HG03095 (cell line): ENCODE data around the gene OTOGL.
"Not testable (repeated sequence)": the region's sequence is repeated elsewhere in the genome, so short reads cannot be mapped to it uniquely, and the experiment has no call there.

Experiments used
- ATAC-seq: cut with Tn5 transposase; IDR thresholded peaks from one replicate; pipeline ENCODE4 v1.9.1; 2021; ENCODE audit warnings: moderate library complexity; ENCODE audit not compliant: unreplicated experiment

The OTOGL gene

GRCh38 chr12:80184926-80185325 is 85.6 kb downstream of the OTOGL start:
- ATAC-seq = no peak

GRCh38 chr12:80186727-80187217 is 87.4 kb downstream of the OTOGL start:
- no peak for ATAC-seq

GRCh38 chr12:80187660-80188090 is 88.3 kb downstream of the OTOGL start:
- no peak for ATAC-seq

- ATAC-seq = no peak
Observed at GRCh38 chr12:80188576-80188975, 89.2 kb downstream of the OTOGL start.

GRCh38 chr12:80189241-80189640 is 89.9 kb downstream of the OTOGL start:
- ATAC-seq = no peak

- no peak for ATAC-seq
Observed at GRCh38 chr12:80190001-80190400, 90.7 kb downstream of the OTOGL start.

GRCh38 chr12:80192087-80192486 is 92.8 kb downstream of the OTOGL start:
- no peak for ATAC-seq

- no peak for ATAC-seq
Observed at GRCh38 chr12:80193865-80194264, 94.5 kb downstream of the OTOGL start.

GRCh38 chr12:80195074-80195726 is 95.9 kb downstream of the OTOGL start:
- no peak for ATAC-seq

GRCh38 chr12:80195737-80196136 is 96.4 kb downstream of the OTOGL start:
- no peak for ATAC-seq

GRCh38 chr12:80196419-80196818 is 97.1 kb downstream of the OTOGL start:
- no peak for ATAC-seq

GRCh38 chr12:80198782-80199337 is 99.5 kb downstream of the OTOGL start:
- no peak for ATAC-seq

- no peak for ATAC-seq
Observed at GRCh38 chr12:80199931-80200330, 100.6 kb downstream of the OTOGL start.

- ATAC-seq = no peak
Observed at GRCh38 chr12:80200414-80200813, 101.1 kb downstream of the OTOGL start.

GRCh38 chr12:80201908-80202307 is 102.6 kb downstream of the OTOGL start:
- ATAC-seq = no peak

GRCh38 chr12:80205960-80206359 is 106.6 kb downstream of the OTOGL start:
- no peak for ATAC-seq

GRCh38 chr12:80208071-80208470 is 108.7 kb downstream of the OTOGL start:
- no peak for ATAC-seq

- no peak for ATAC-seq
Observed at GRCh38 chr12:80211671-80212070, 112.3 kb downstream of the OTOGL start.

GRCh38 chr12:80212938-80213645 is 113.8 kb downstream of the OTOGL start:
- no peak for ATAC-seq

GRCh38 chr12:80213871-80214270 is 114.5 kb downstream of the OTOGL start:
- ATAC-seq = no peak

GRCh38 chr12:80217011-80217535 is 117.7 kb downstream of the OTOGL start:
- ATAC-seq = peak; percentile 64

- ATAC-seq = not testable (repeated sequence)
Observed at GRCh38 chr12:80218925-80219324, 119.6 kb downstream of the OTOGL start.
